ENCODE results near the gene TNIK.

TNIK gene

DNA sequence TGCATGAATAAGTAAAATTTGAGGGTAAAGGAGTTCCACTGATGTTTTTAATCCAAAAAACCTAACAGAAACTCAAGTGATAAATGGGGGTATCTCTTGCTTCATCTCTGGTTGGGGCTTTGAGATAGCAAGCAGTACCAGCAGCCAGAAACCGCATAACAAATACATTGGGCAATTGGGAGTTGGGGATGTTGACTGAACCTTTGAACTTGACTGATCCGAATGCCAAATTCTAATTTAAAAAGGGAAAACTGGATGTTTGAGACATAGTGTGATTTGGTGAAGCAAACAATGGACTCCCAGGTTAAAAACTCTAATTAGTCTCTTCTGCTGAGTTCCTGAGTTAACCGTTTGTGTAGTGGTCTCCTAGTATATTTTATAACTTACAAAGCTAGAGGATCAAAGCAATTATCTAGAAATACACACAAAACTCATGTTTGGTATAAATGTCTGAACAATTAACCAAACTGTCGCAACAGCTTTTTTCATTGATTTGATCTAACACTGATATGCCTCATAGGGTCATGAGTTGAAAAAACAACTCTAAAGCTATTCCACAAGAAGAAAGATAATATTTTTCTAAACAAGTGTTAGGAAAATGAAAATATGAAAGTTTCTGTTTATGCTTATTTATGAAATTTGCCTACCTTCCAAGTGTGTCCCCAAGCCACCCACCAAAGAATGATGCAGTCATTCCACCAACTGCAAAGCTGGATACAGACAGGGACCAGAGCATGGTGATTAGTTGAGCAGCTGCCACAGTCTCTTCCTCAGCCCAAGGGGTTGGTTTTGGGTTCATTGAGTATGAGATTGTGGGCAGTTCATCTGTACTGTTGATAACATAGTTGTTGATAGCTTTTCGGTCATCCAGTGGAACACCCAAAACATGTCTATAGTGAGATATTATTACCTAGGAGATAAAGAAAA is 446.1 kb downstream of the TNIK start:
- DNase-seq (ENCODE audit: low read depth in 4 of 4, low spot score in 1 of 4), result no peak

DNA sequence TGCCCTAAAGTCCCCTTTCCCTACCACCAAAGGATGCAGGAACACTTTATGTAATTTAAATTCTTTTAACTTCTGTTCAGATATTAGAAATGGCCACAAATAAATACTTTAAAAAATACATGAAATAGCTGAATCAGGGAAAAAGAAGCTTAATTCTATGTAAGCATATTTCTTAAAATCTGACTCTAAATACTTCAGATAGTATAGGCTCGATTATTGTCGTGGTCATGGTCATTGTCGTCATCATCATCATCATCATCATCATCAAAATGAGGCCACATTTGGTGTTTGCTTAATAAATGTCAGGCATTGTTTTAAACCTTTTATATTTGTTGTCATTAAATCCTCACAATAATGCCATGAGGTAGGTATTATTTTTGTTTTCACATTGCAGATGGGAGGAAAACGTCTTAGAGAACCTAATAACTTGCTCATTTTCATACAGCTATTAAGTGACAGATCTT is 448.3 kb downstream of the TNIK start:
- DNase-seq (ENCODE audit: low read depth in 4 of 4, low spot score in 1 of 4), result no peak

Measured in stimulated activated CD4-positive, alpha-beta T cell treated with anti-CD3 and anti-CD28 coated beads, Interleukin-1b, Interleukin-23, amount 100 ng/mL, for 24 hours (primary cell).